ENCODE results near the gene SRSF9.

SRSF9 gene

GRCh38 chr12:120425797-120426196, 43.8 kb downstream of the SRSF9 start:
- Mint-ChIP-seq H3K27me3 (peaks cover 20% of the 10 kb centered on the region), H3K27ac (no peak overlapping the region), H3K4me3 (no peak overlapping the region), H3K9me3 (no peaks in the 10 kb centered on the region), H3K4me1 (ENCODE audit: low read depth) (peaks cover 11% of the 10 kb centered on the region), H3K36me3 (ENCODE audit: low read depth) (no peaks in the 10 kb centered on the region)
- intact Hi-C loops (cut with micrococcal nuclease): no loop called here

GRCh38 chr12:120422892-120423456, 46.6 kb downstream of the SRSF9 start:
- intact Hi-C loops (cut with micrococcal nuclease): no loop called here
- Mint-ChIP-seq H3K27me3 (peaks cover 12% of the 10 kb centered on the region), H3K9me3 (no peaks in the 10 kb centered on the region), H3K4me1 (ENCODE audit: low read depth) (peaks cover 6% of the 10 kb centered on the region), H3K36me3 (ENCODE audit: low read depth) (no peaks in the 10 kb centered on the region), H3K27ac (no peak overlapping the region), H3K4me3 (no peak overlapping the region)

- peaks cover 6% of the 10 kb centered on the region for H3K4me1 Mint-ChIP-seq (ENCODE audit: low read depth)
- peaks cover 11% of the 10 kb centered on the region for H3K27me3 Mint-ChIP-seq
Observed at GRCh38 chr12:120421701-120422100, 47.8 kb downstream of the SRSF9 start.

GRCh38 chr12:120417917-120418580, 51.5 kb downstream of the SRSF9 start:
- peaks cover 1% of the 10 kb centered on the region for H3K4me1 Mint-ChIP-seq (ENCODE audit: low read depth)
- no peaks in the 10 kb centered on the region for H3K36me3 Mint-ChIP-seq (ENCODE audit: low read depth)
- no peaks in the 10 kb centered on the region for H3K9me3 Mint-ChIP-seq
- intact Hi-C loops (cut with micrococcal nuclease): no loop called here
- no peak overlapping the region for H3K4me3 Mint-ChIP-seq
- peaks cover 11% of the 10 kb centered on the region for H3K27me3 Mint-ChIP-seq
- no peak overlapping the region for H3K27ac Mint-ChIP-seq

More at GRCh38 chr12:120421701-120422100, 47.8 kb downstream of the SRSF9 start:
- Mint-ChIP-seq H3K27ac (no peak overlapping the region), H3K36me3 (ENCODE audit: low read depth) (no peaks in the 10 kb centered on the region), H3K9me3 (no peaks in the 10 kb centered on the region), H3K4me3 (no peak overlapping the region)
- intact Hi-C loops (cut with micrococcal nuclease): no loop called here

GRCh38 chr12:120416490-120417216, 52.9 kb downstream of the SRSF9 start:
- H3K9me3 Mint-ChIP-seq: no peaks in the 10 kb centered on the region
- H3K27me3 Mint-ChIP-seq: peaks cover 10% of the 10 kb centered on the region
- intact Hi-C loops (cut with micrococcal nuclease): no loop called here
- H3K4me3 Mint-ChIP-seq: no peak overlapping the region
- no peaks in the 10 kb centered on the region for H3K36me3 Mint-ChIP-seq (ENCODE audit: low read depth)
- no peaks in the 10 kb centered on the region for H3K4me1 Mint-ChIP-seq (ENCODE audit: low read depth)
- H3K27ac Mint-ChIP-seq: no peak overlapping the region

- H3K36me3 Mint-ChIP-seq (ENCODE audit: low read depth): no peaks in the 10 kb centered on the region
- no peak overlapping the region for H3K27ac Mint-ChIP-seq
- H3K4me1 Mint-ChIP-seq (ENCODE audit: low read depth): no peaks in the 10 kb centered on the region
- intact Hi-C loops (cut with micrococcal nuclease): no loop called here
- no peaks in the 10 kb centered on the region for H3K9me3 Mint-ChIP-seq
- H3K27me3 Mint-ChIP-seq: peaks cover 7% of the 10 kb centered on the region
- no peak overlapping the region for H3K4me3 Mint-ChIP-seq
Observed at GRCh38 chr12:120413901-120414695, 55.5 kb downstream of the SRSF9 start.

GRCh38 chr12:120412421-120412820, 57.1 kb downstream of the SRSF9 start:
- no peak overlapping the region for H3K27ac Mint-ChIP-seq
- H3K36me3 Mint-ChIP-seq (ENCODE audit: low read depth): no peaks in the 10 kb centered on the region
- peaks cover 4% of the 10 kb centered on the region for H3K27me3 Mint-ChIP-seq
- no peak overlapping the region for H3K4me3 Mint-ChIP-seq
- H3K9me3 Mint-ChIP-seq: no peaks in the 10 kb centered on the region
- no peaks in the 10 kb centered on the region for H3K4me1 Mint-ChIP-seq (ENCODE audit: low read depth)
- intact Hi-C loops (cut with micrococcal nuclease): no loop called here

All from dendritic cell treated with granulocyte-macrophage colony-stimulating factor and Interleukin-4, amounts not matched to agents 40 ng/mL and 50 ng/mL, for 4 days (primary cell).